ENCODE results near the gene UBTD1.
"Not testable (repeated sequence)": the region's sequence is repeated elsewhere in the genome, so short reads cannot be mapped to it uniquely, and the experiment has no call there.

UBTD1 gene

GRCh38 chr10:97520520-97520919 lies 21.8 kb downstream of the UBTD1 start:
- Histone ChIP-seq H3K36me3 (ENCODE audit: control insufficient read depth in 5 of 5, insufficient read depth in 5 of 5, low read length in 5 of 5) (no peaks in the 10 kb centered on the region), H3K27ac (ENCODE audit: low read depth, low read length) (no peak overlapping the region), H3K27me3 (ENCODE audit: control insufficient read depth in 5 of 5, insufficient read depth in 4 of 5, low read length in 5 of 5) (no peaks in the 10 kb centered on the region), H3K4me3 (ENCODE audit: low read depth in 1 of 5, low read length in 5 of 5) (no peak overlapping the region), H3K4me1 (ENCODE audit: control insufficient read depth in 5 of 5, insufficient read depth in 5 of 5, low read length in 5 of 5) (peaks cover 0 to 39% (median 23%) of the 10 kb centered on the region in 5 donors), H3K9me3 (ENCODE audit: control insufficient read depth in 5 of 5, low read length in 5 of 5) (no peaks in the 10 kb centered on the region), H3K9ac (ENCODE audit: low read length in 5 of 5) (no peak overlapping the region)

GRCh38 chr10:97520978-97521761 lies 22.4 kb downstream of the UBTD1 start:
- no peak overlapping the region for H3K27ac ChIP-seq (ENCODE audit: low read depth, low read length)
- H3K9me3 ChIP-seq (ENCODE audit: control insufficient read depth in 5 of 5, low read length in 5 of 5): no peaks in the 10 kb centered on the region
- no peaks in the 10 kb centered on the region for H3K36me3 ChIP-seq (ENCODE audit: control insufficient read depth in 5 of 5, insufficient read depth in 5 of 5, low read length in 5 of 5)
- no peak overlapping the region for H3K4me3 ChIP-seq (ENCODE audit: low read depth in 1 of 5, low read length in 5 of 5)
- no peak overlapping the region for H3K9ac ChIP-seq (ENCODE audit: low read length in 5 of 5)
- peaks cover 0 to 36% (median 21%) of the 10 kb centered on the region in 5 donors for H3K4me1 ChIP-seq (ENCODE audit: control insufficient read depth in 5 of 5, insufficient read depth in 5 of 5, low read length in 5 of 5)
- H3K27me3 ChIP-seq (ENCODE audit: control insufficient read depth in 5 of 5, insufficient read depth in 4 of 5, low read length in 5 of 5): no peaks in the 10 kb centered on the region

GRCh38 chr10:97522071-97522470 lies 23.3 kb downstream of the UBTD1 start:
- H3K4me3 ChIP-seq (ENCODE audit: low read depth in 1 of 5, low read length in 5 of 5): no peak overlapping the region
- H3K9ac ChIP-seq (ENCODE audit: low read length in 5 of 5): no peak overlapping the region
- no peaks in the 10 kb centered on the region for H3K27me3 ChIP-seq (ENCODE audit: control insufficient read depth in 5 of 5, insufficient read depth in 4 of 5, low read length in 5 of 5)
- H3K36me3 ChIP-seq (ENCODE audit: control insufficient read depth in 5 of 5, insufficient read depth in 5 of 5, low read length in 5 of 5): no peaks in the 10 kb centered on the region
- H3K9me3 ChIP-seq (ENCODE audit: control insufficient read depth in 5 of 5, low read length in 5 of 5): no peaks in the 10 kb centered on the region
- no peak overlapping the region for H3K27ac ChIP-seq (ENCODE audit: low read depth, low read length)
- H3K4me1 ChIP-seq (ENCODE audit: control insufficient read depth in 5 of 5, insufficient read depth in 5 of 5, low read length in 5 of 5): peaks cover 0 to 39% (median 24%) of the 10 kb centered on the region in 5 donors

GRCh38 chr10:97522937-97523336 lies 24.2 kb downstream of the UBTD1 start:
- Histone ChIP-seq H3K4me3 (ENCODE audit: low read depth in 1 of 5, low read length in 5 of 5) (no peak overlapping the region), H3K36me3 (ENCODE audit: control insufficient read depth in 5 of 5, insufficient read depth in 5 of 5, low read length in 5 of 5) (no peaks in the 10 kb centered on the region), H3K27ac (ENCODE audit: low read depth, low read length) (no peak overlapping the region), H3K4me1 (ENCODE audit: control insufficient read depth in 5 of 5, insufficient read depth in 5 of 5, low read length in 5 of 5) (peaks cover 0 to 31% (median 22%) of the 10 kb centered on the region in 5 donors), H3K9ac (ENCODE audit: low read length in 5 of 5) (no peak overlapping the region), H3K27me3 (ENCODE audit: control insufficient read depth in 5 of 5, insufficient read depth in 4 of 5, low read length in 5 of 5) (no peaks in the 10 kb centered on the region), H3K9me3 (ENCODE audit: control insufficient read depth in 5 of 5, low read length in 5 of 5) (no peaks in the 10 kb centered on the region)

GRCh38 chr10:97525086-97525485 lies 26.4 kb downstream of the UBTD1 start:
- Histone ChIP-seq H3K36me3 (ENCODE audit: control insufficient read depth in 5 of 5, insufficient read depth in 5 of 5, low read length in 5 of 5) (no peaks in the 10 kb centered on the region), H3K4me1 (ENCODE audit: control insufficient read depth in 5 of 5, insufficient read depth in 5 of 5, low read length in 5 of 5) (peaks cover 0 to 21% (median 13%) of the 10 kb centered on the region in 5 donors), H3K9ac (ENCODE audit: low read length in 5 of 5) (no peak overlapping the region), H3K9me3 (ENCODE audit: control insufficient read depth in 5 of 5, low read length in 5 of 5) (no peaks in the 10 kb centered on the region), H3K4me3 (ENCODE audit: low read depth in 1 of 5, low read length in 5 of 5) (no peak overlapping the region), H3K27me3 (ENCODE audit: control insufficient read depth in 5 of 5, insufficient read depth in 4 of 5, low read length in 5 of 5) (no peaks in the 10 kb centered on the region), H3K27ac (ENCODE audit: low read depth, low read length) (no peak overlapping the region)

- Histone ChIP-seq H3K9ac (ENCODE audit: low read length in 5 of 5) (no peak overlapping the region), H3K36me3 (ENCODE audit: control insufficient read depth in 5 of 5, insufficient read depth in 5 of 5, low read length in 5 of 5) (no peaks in the 10 kb centered on the region), H3K27me3 (ENCODE audit: control insufficient read depth in 5 of 5, insufficient read depth in 4 of 5, low read length in 5 of 5) (no peaks in the 10 kb centered on the region), H3K27ac (ENCODE audit: low read depth, low read length) (no peak overlapping the region), H3K4me3 (ENCODE audit: low read depth in 1 of 5, low read length in 5 of 5) (no peak overlapping the region), H3K4me1 (ENCODE audit: control insufficient read depth in 5 of 5, insufficient read depth in 5 of 5, low read length in 5 of 5) (peaks cover 0 to 22% (median 13%) of the 10 kb centered on the region in 5 donors), H3K9me3 (ENCODE audit: control insufficient read depth in 5 of 5, low read length in 5 of 5) (no peaks in the 10 kb centered on the region)
Measured at GRCh38 chr10:97525683-97526110, 27.0 kb downstream of the UBTD1 start.

- not testable (repeated sequence) for H3K36me3 ChIP-seq (ENCODE audit: control insufficient read depth in 5 of 5, insufficient read depth in 5 of 5, low read length in 5 of 5); H3K27me3 ChIP-seq (ENCODE audit: control insufficient read depth in 5 of 5, insufficient read depth in 4 of 5, low read length in 5 of 5); H3K9me3 ChIP-seq (ENCODE audit: control insufficient read depth in 5 of 5, low read length in 5 of 5); H3K4me3 ChIP-seq (ENCODE audit: low read depth in 1 of 5, low read length in 5 of 5); H3K9ac ChIP-seq (ENCODE audit: low read length in 5 of 5); H3K27ac ChIP-seq (ENCODE audit: low read depth, low read length)
- H3K4me1 ChIP-seq (ENCODE audit: control insufficient read depth in 5 of 5, insufficient read depth in 5 of 5, low read length in 5 of 5): peaks cover 0 to 22% (median 13%) of the 10 kb centered on the region in 5 donors
Measured at GRCh38 chr10:97528876-97529275, 30.2 kb downstream of the UBTD1 start.

GRCh38 chr10:97529685-97530465 lies 31.2 kb downstream of the UBTD1 start:
- H3K9ac ChIP-seq (ENCODE audit: low read length in 5 of 5): no peak overlapping the region
- peaks cover 0 to 17% (median 13%) of the 10 kb centered on the region in 5 donors for H3K4me1 ChIP-seq (ENCODE audit: control insufficient read depth in 5 of 5, insufficient read depth in 5 of 5, low read length in 5 of 5)
- H3K36me3 ChIP-seq (ENCODE audit: control insufficient read depth in 5 of 5, insufficient read depth in 5 of 5, low read length in 5 of 5): no peaks in the 10 kb centered on the region
- no peaks in the 10 kb centered on the region for H3K9me3 ChIP-seq (ENCODE audit: control insufficient read depth in 5 of 5, low read length in 5 of 5)
- no peaks in the 10 kb centered on the region for H3K27me3 ChIP-seq (ENCODE audit: control insufficient read depth in 5 of 5, insufficient read depth in 4 of 5, low read length in 5 of 5)
- H3K4me3 ChIP-seq (ENCODE audit: low read depth in 1 of 5, low read length in 5 of 5): no peak overlapping the region
- no peak overlapping the region for H3K27ac ChIP-seq (ENCODE audit: low read depth, low read length)

- no peak overlapping the region for H3K27ac ChIP-seq (ENCODE audit: low read depth, low read length)
- H3K4me3 ChIP-seq (ENCODE audit: low read depth in 1 of 5, low read length in 5 of 5): no peak overlapping the region
- no peaks in the 10 kb centered on the region for H3K9me3 ChIP-seq (ENCODE audit: control insufficient read depth in 5 of 5, low read length in 5 of 5)
- H3K27me3 ChIP-seq (ENCODE audit: control insufficient read depth in 5 of 5, insufficient read depth in 4 of 5, low read length in 5 of 5): no peaks in the 10 kb centered on the region
- H3K36me3 ChIP-seq (ENCODE audit: control insufficient read depth in 5 of 5, insufficient read depth in 5 of 5, low read length in 5 of 5): no peaks in the 10 kb centered on the region
- no peak overlapping the region for H3K9ac ChIP-seq (ENCODE audit: low read length in 5 of 5)
- H3K4me1 ChIP-seq (ENCODE audit: control insufficient read depth in 5 of 5, insufficient read depth in 5 of 5, low read length in 5 of 5): peaks cover 0 to 7% (median 6%) of the 10 kb centered on the region in 5 donors
Measured at GRCh38 chr10:97531401-97531986, 32.8 kb downstream of the UBTD1 start.

Measured in subcutaneous abdominal adipose tissue (tissue), 5 donors.